UCSD-AML1 (cell line): Measurements from ENCODE around the gene MLPH.
A peak's percentile ranks its signal among the peaks of the same experiment; 100 is the strongest.

ENCODE experiments used
- DNase-seq: peaks from one replicate; lab custom pipeline; 2025; ENCODE audit not compliant: unreplicated experiment; lab: John Stamatoyannopoulos, UW

The MLPH gene

GRCh38 chr2:237598468-237599208 lies 111.6 kb downstream of the MLPH start:
- no peak for DNase-seq

- no peak for DNase-seq
Observed at GRCh38 chr2:237599465-237600110, 112.5 kb downstream of the MLPH start.

GRCh38 chr2:237600205-237600846 lies 113.3 kb downstream of the MLPH start:
- DNase-seq: no peak

- DNase-seq: no peak
Observed at GRCh38 chr2:237601453-237602116, 114.5 kb downstream of the MLPH start.

- no peak for DNase-seq
Observed at GRCh38 chr2:237602409-237602808, 115.4 kb downstream of the MLPH start.

GRCh38 chr2:237603049-237603717 lies 116.1 kb downstream of the MLPH start:
- no peak for DNase-seq

GRCh38 chr2:237603718-237604362 lies 116.8 kb downstream of the MLPH start:
- DNase-seq: peak; percentile 53

GRCh38 chr2:237604391-237604790 lies 117.3 kb downstream of the MLPH start:
- DNase-seq: no peak
